ENCODE measurements around the gene MR1.

MR1 gene

GRCh38 chr1:181014477-181015250 lies 19.1 kb upstream of the MR1 start:
- H3K4me3 Mint-ChIP-seq = no peak overlapping the region
- no peaks in the 10 kb centered on the region for H3K9me3 Mint-ChIP-seq
- H3K27me3 Mint-ChIP-seq (ENCODE audit: low read depth, poor library complexity) = no peaks in the 10 kb centered on the region
- peaks cover 13% of the 10 kb centered on the region for H3K4me1 Mint-ChIP-seq
- TF ChIP-seq CTCF (IDR thresholded peaks at IDR 0.05) = no peak
- H3K36me3 Mint-ChIP-seq (ENCODE audit: low read depth) = peaks cover 50% of the 10 kb centered on the region
- no peak overlapping the region for H3K27ac Mint-ChIP-seq
- DNase-seq = no peak

- TF ChIP-seq CTCF (IDR thresholded peaks at IDR 0.05) = no peak
- DNase-seq = no peak
- H3K4me1 Mint-ChIP-seq = peaks cover 15% of the 10 kb centered on the region
- no peak overlapping the region for H3K27ac Mint-ChIP-seq
- H3K27me3 Mint-ChIP-seq (ENCODE audit: low read depth, poor library complexity) = no peaks in the 10 kb centered on the region
- no peak overlapping the region for H3K4me3 Mint-ChIP-seq
- peaks cover 46% of the 10 kb centered on the region for H3K36me3 Mint-ChIP-seq (ENCODE audit: low read depth)
- no peaks in the 10 kb centered on the region for H3K9me3 Mint-ChIP-seq
Measured at GRCh38 chr1:181015251-181015615, 18.6 kb upstream of the MR1 start.

GRCh38 chr1:181016563-181016962 lies 17.2 kb upstream of the MR1 start:
- Mint-ChIP-seq H3K4me1 (peaks cover 28% of the 10 kb centered on the region), H3K27ac (no peak overlapping the region), H3K27me3 (ENCODE audit: low read depth, poor library complexity) (no peaks in the 10 kb centered on the region), H3K36me3 (ENCODE audit: low read depth) (peaks cover 35% of the 10 kb centered on the region), H3K9me3 (no peaks in the 10 kb centered on the region), H3K4me3 (no peak overlapping the region)
- DNase-seq = no peak
- TF ChIP-seq CTCF (IDR thresholded peaks at IDR 0.05) = no peak

- Mint-ChIP-seq H3K27ac (peak overlapping the region; percentile 80), H3K4me3 (peak overlapping the region; percentile 39), H3K9me3 (no peaks in the 10 kb centered on the region), H3K4me1 (peaks cover 31% of the 10 kb centered on the region), H3K36me3 (ENCODE audit: low read depth) (peaks cover 21% of the 10 kb centered on the region), H3K27me3 (ENCODE audit: low read depth, poor library complexity) (peaks cover 4% of the 10 kb centered on the region)
- no peak for TF ChIP-seq CTCF (IDR thresholded peaks at IDR 0.05)
- DNase-seq = no peak
Measured at GRCh38 chr1:181018901-181019681, 14.7 kb upstream of the MR1 start.

GRCh38 chr1:181021159-181021558 lies 12.6 kb upstream of the MR1 start:
- Mint-ChIP-seq H3K27me3 (ENCODE audit: low read depth, poor library complexity) (peaks cover 6% of the 10 kb centered on the region), H3K27ac (no peak overlapping the region), H3K4me3 (peak overlapping the region; percentile 96), H3K4me1 (peaks cover 31% of the 10 kb centered on the region), H3K9me3 (no peaks in the 10 kb centered on the region), H3K36me3 (ENCODE audit: low read depth) (peaks cover 21% of the 10 kb centered on the region)
- TF ChIP-seq CTCF (IDR thresholded peaks at IDR 0.05) = no peak
- DNase-seq = no peak
